Thyroid gland (tissue), 4 donors: Measurements from ENCODE around the gene COL20A1. TPM values are rescaled to one million over a fixed set of nuclear protein-coding genes. Genes with fewer than 3 reads are reported as not detected.

Source experiments
- DNase-seq, 2 donors: peaks; one replicate each; pipeline ENCODE4 v3.0.0-alpha.2; 2019
- H3K27ac ChIP-seq, 3 donors: fragments of 200-600 bp; sonication (generic); 1 replicate in 2 of 3; 2 replicates in 1 of 3; pipeline ENCODE4 v1.5.1; 2016 to 2019; ENCODE audit warnings: mild to moderate bottlenecking in 1 of 3, moderate library complexity in 1 of 3
- H3K27me3 ChIP-seq: fragments of 200-600 bp; sonication (generic); one replicate; pipeline ENCODE4 v1.5.1; 2019
- H3K36me3 ChIP-seq, 2 donors: fragments of 200-600 bp; sonication (generic); one replicate each; pipeline ENCODE4 v1.5.1; 2016 to 2019
- H3K4me1 ChIP-seq, 2 donors: fragments of 200-600 bp; sonication (generic); one replicate each; pipeline ENCODE4 v1.5.1; 2017 to 2019
- H3K4me3 ChIP-seq, 3 donors: fragments of 200-600 bp; sonication (generic); replicated peaks in 1 of 3; 1 replicate in 2 of 3; 2 replicates in 1 of 3; pipeline ENCODE4 v1.5.1; 2016; ENCODE audit warnings: mild to moderate bottlenecking in 1 of 3
- H3K9me3 ChIP-seq: fragments of 200-600 bp; sonication (generic); one replicate; pipeline ENCODE4 v1.5.1; 2017
- CTCF ChIP-seq, 6 experiments: fragments of 200-600 bp in 3 of 6; fragments of 450-650 bp in 3 of 6; sonication (generic) in 3 of 6; IDR thresholded peaks; one replicate each; pipeline ENCODE4 v1.5.1; 2016 to 2019; ENCODE audit warnings: antibody characterized with exemption in 6 of 6, mild to moderate bottlenecking in 2 of 6, inconsistent platforms in 1 of 6, moderate library complexity in 1 of 6
- POLR2A ChIP-seq, 2 donors: fragments of 450-650 bp; IDR thresholded peaks; one replicate each; pipeline ENCODE4 v1.6.1; 2017; ENCODE audit warnings: antibody characterized with exemption in 2 of 2, mild to moderate bottlenecking in 2 of 2, moderate library complexity in 1 of 2
- WGBS, 2 donors: methylation state at CpG; one replicate each; pipeline ENCODE4 v1.1.5; 2017; 5-methylcytosine and 5-hydroxymethylcytosine counted together
- intact Hi-C: fragments of 100-400 bp; cut with DNase I; formaldehyde crosslinking; loops from one replicate; pipeline ENCODE4 v1.15.1; 2023
- total RNA-seq, 4 donors: library from RNA; depleted of rRNA; stranded (reverse); fragments of >200 nt; gene quantifications; one replicate each; pipeline ENCODE4 v1.2.3, GENCODE V29; 2016

Gene COL20A1
- total RNA-seq, 4 donors from 2014 or later, result 0.13 TPM; not detected in 3

GRCh38 chr20:63359937-63360849 is 67.2 kb downstream of the COL20A1 start:
- Histone ChIP-seq H3K9me3 (no peaks in the 10 kb centered on the region), H3K4me3 (no peak overlapping the region), H3K27ac (no peak overlapping the region), H3K4me1 (peaks cover 11 to 20% of the 10 kb centered on the region in 2 donors), H3K36me3 (no peaks in the 10 kb centered on the region), H3K27me3 (no peaks in the 10 kb centered on the region)
- no peak for TF ChIP-seq POLR2A (IDR thresholded peaks at IDR 0.05)
- no peak for TF ChIP-seq CTCF (IDR thresholded peaks at IDR 0.05)
- 81 to 84% methylated on average over 17 to 22 of the region's 38 CpGs for whole genome bisulfite sequencing, 2 donors
- intact Hi-C loops, result loop anchor here (5.0 kb wide), 1 partner anchor 38 kb away; no protein-coding TSS in a partner anchor
- DNase-seq, result no peak

GRCh38 chr20:63360850-63361518 is 68.0 kb downstream of the COL20A1 start, which contains the start of gene CHRNA4:
CHRNA4 (minus strand) TSS chr20:63361349; CDS start chr20:63361165, 184 bp downstream.
- Histone ChIP-seq H3K4me1 (peaks cover 11 to 20% of the 10 kb centered on the region in 2 donors), H3K9me3 (no peaks in the 10 kb centered on the region), H3K27me3 (no peaks in the 10 kb centered on the region), H3K27ac (no peak within 1 kb of the TSS), H3K4me3 (no peak within 1 kb of the TSS), H3K36me3 (no peaks in the 10 kb centered on the region)
- TF ChIP-seq POLR2A (IDR thresholded peaks at IDR 0.05), result no peak
- TF ChIP-seq CTCF (IDR thresholded peaks at IDR 0.05), result no peak
- no peak for DNase-seq
- 2% methylated on average over 22 to 35 of the region's 79 CpGs for WGBS, 2 donors
- intact Hi-C loops, result loop anchor here (5.0 kb wide), 1 partner anchor 39 kb away; no protein-coding TSS in a partner anchor

GRCh38 chr20:63361519-63362435 is 68.8 kb downstream of the COL20A1 start:
- TF ChIP-seq CTCF (IDR thresholded peaks at IDR 0.05) (no peak), POLR2A (IDR thresholded peaks at IDR 0.05) (no peak)
- no peaks in the 10 kb centered on the region for H3K9me3 ChIP-seq
- intact Hi-C loops, result loop anchor here (5.0 kb wide), 1 partner anchor 39 kb away; no protein-coding TSS in a partner anchor
- no peaks in the 10 kb centered on the region for H3K36me3 ChIP-seq
- H3K27ac ChIP-seq, result no peak overlapping the region
- DNase-seq, result no peak
- no peaks in the 10 kb centered on the region for H3K27me3 ChIP-seq
- no peak overlapping the region for H3K4me3 ChIP-seq
- peaks cover 11 to 20% of the 10 kb centered on the region in 2 donors for H3K4me1 ChIP-seq
- WGBS, 2 donors, result 19 to 24% methylated on average over 13 to 15 of the region's 50 CpGs

- no peak for DNase-seq
- intact Hi-C loops, result loop anchor here (5.0 kb wide), 1 partner anchor 40 kb away; no protein-coding TSS in a partner anchor
- 81 to 87% methylated on average over 12 to 15 of the region's 16 CpGs for WGBS, 2 donors
- Histone ChIP-seq H3K27ac (no peak overlapping the region), H3K9me3 (no peaks in the 10 kb centered on the region), H3K4me3 (no peak overlapping the region), H3K36me3 (no peaks in the 10 kb centered on the region), H3K4me1 (peaks cover 8 to 18% of the 10 kb centered on the region in 2 donors), H3K27me3 (no peaks in the 10 kb centered on the region)
- no peak for TF ChIP-seq POLR2A (IDR thresholded peaks at IDR 0.05)
Observed at GRCh38 chr20:63362436-63363009, 69.5 kb downstream of the COL20A1 start.
